GM18505 (cell line): ENCODE results near the gene CAMTA1.
"Not testable (repeated sequence)": the region's sequence is repeated elsewhere in the genome, so short reads cannot be mapped to it uniquely, and the experiment has no call there.

Experiments
- ATAC-seq: cut with Tn5 transposase; IDR thresholded peaks from one replicate; pipeline ENCODE4 v1.9.1; 2021; ENCODE audit not compliant: unreplicated experiment
- POLR2A ChIP-seq: IDR thresholded peaks from 4 replicates; pipeline ENCODE4 v1.6.1; 2011; ENCODE audit warnings: borderline replicate concordance; ENCODE audit not compliant: insufficient read depth, insufficient read length; ENCODE audit errors: extremely low read depth

CAMTA1 gene

DNA sequence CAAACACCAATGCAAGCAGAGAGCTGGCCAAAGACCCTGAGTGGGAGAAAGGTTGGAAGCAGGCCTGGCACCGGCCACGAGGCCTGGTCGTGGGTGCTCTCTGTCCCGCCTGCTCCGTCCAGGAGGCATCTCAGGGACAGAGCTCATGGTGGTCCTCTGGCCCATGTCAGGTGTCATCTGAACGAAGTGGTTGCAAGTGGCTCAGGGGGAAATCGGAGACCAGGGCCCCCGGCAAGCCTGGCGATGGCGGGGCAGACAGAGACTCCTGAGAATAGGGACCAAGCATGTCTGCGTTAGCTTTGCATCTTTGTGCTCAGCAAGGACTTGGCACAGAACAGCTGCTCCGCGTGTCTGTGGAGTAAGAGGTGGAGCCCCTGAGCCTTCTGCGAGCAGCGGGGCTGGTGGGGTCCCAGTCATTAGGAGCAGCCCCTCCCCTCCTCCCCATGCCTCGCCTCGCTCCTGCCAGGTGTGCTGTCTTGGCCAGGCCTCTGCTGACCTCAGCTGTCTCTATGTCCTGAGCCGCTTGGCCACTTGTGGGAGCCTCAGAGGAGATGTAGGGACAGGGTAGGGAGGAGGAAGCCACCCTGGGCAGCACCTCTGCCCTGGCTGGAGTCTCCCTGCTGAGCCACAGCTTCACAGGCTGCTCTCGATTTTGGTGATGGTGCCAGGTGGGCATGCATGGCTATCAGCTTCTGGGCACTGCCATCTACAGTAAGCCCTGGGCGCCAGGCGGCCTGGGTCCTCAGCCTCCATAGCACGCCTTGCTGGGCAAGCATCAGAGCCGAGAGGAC, 622.9 kb downstream of the CAMTA1 start:
- TF ChIP-seq POLR2A: no peak
- no peak for ATAC-seq

GRCh38 chr1:7408771-7409150, 623.5 kb downstream of the CAMTA1 start:
- no peak for ATAC-seq
- no peak for TF ChIP-seq POLR2A

DNA sequence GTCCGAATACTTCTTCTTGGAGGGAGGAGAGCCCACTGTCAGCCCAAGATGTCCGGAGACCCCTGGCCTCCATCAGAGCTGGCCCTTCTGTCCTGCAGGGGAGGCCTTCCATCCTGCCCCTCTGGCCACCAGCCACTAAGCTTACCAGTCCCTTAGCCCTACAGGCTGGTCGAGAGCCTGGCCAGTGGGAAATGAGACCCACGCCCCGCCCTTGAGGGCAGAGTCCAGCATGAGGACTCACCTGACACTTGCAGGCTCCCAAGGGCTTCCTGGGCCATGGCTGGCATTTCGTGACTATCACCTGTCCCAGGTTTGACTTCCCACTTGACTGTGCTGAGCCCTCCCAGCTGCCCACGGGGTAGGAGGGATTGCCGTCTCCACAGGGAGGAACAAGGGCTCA, 624.0 kb downstream of the CAMTA1 start:
- no peak for TF ChIP-seq POLR2A

GRCh38 chr1:7410156-7410555, 624.9 kb downstream of the CAMTA1 start:
- ATAC-seq: no peak
- TF ChIP-seq POLR2A: no peak

More for the DNA sequence above, 624.0 kb downstream of the CAMTA1 start:
- no peak for ATAC-seq

GRCh38 chr1:7417618-7418017, 632.4 kb downstream of the CAMTA1 start:
- ATAC-seq: not testable (repeated sequence)

- TF ChIP-seq POLR2A: no peak
- no peak for ATAC-seq
Measured at GRCh38 chr1:7418442-7419080, 633.3 kb downstream of the CAMTA1 start.

DNA sequence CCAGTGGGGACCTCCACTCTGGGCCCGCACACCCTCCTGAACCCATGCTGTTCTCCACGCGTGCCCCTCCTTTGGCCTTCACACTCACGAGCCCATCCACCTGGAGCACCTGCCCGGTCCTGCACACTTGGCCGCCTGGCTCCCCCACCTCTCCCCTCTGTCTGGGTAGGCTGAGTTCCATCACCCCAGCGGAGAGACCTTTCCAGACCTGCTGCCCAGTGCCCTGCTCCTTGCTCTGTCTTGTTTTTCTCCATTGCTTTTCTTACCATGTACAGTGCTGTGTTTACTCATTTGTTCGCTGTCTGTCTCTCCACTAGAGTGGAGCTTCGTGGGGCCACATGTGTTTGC, 634.8 kb downstream of the CAMTA1 start:
- TF ChIP-seq POLR2A: no peak
- ATAC-seq: no peak

DNA sequence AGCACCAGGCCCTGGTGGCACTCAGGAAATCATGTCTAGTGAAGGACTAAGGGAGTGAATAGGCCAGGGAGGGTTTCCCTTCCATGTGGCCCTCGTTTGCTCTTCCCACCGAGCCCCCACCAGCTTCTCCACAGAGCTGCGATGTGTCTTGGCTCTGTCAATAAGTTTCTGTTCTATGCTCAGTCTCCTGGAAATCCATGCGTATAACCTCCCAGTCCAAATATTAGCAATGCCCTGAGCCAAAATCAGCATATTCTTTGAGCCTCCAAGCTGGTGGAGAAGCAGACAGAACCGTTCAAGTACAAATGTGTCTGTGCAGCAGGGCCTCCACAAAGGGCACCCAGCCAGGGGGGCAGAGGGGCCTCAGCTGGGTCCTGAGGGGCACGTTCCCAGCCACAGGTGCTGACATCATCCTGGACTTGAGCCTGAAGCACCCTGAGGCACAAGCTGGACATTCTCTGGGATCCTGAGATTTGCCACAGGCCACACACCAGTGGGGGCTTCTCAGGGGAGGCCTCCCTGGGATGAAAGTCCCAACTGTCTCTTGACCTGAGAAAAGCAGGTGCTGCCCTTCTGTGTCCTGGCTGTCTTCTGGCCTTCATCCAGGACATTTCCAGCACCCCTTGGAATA, 635.3 kb downstream of the CAMTA1 start:
- no peak for TF ChIP-seq POLR2A
- ATAC-seq: no peak

- no peak for TF ChIP-seq POLR2A
- no peak for ATAC-seq
Measured at GRCh38 chr1:7421471-7422075, 636.3 kb downstream of the CAMTA1 start.

DNA sequence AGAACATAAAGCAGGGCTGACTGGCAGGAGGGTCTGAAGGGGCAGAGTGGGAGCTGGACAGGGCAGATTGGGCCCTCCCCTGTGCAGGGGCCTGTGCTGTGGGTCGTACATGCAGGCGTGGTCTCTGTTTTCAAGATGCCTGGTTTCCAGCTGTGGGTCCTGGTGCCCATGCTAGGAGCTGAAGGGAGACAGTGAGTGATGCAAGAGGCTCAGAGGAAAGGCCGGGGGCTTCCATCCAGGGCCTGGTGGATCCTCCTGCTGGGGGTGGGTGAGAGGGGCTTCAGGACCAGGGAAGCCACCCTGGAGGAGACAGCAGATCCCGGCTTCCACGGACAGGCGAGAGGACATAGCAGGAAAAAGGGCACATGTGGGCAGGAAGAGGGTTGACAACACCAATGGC, 636.8 kb downstream of the CAMTA1 start:
- no peak for TF ChIP-seq POLR2A
- no peak for ATAC-seq

DNA sequence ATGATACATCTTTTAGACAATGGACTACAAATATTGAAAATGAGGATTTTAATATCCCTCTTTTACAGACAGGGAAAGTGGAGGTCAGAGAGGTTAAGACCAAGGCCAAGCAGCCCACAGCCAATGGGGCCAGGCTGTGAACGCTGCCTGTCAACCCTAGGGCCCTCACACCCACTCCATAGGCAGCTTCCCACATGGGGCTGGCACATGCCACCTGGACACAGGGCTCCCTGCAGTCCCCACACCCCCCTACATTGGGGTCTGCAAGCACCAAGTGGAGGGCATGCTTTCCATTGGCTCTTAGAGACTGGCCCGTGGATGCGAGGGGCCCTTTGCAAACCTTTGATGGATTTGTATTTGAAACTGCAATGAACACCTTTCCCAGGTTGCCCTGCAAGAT, 637.3 kb downstream of the CAMTA1 start:
- no peak for TF ChIP-seq POLR2A
- ATAC-seq: no peak

DNA sequence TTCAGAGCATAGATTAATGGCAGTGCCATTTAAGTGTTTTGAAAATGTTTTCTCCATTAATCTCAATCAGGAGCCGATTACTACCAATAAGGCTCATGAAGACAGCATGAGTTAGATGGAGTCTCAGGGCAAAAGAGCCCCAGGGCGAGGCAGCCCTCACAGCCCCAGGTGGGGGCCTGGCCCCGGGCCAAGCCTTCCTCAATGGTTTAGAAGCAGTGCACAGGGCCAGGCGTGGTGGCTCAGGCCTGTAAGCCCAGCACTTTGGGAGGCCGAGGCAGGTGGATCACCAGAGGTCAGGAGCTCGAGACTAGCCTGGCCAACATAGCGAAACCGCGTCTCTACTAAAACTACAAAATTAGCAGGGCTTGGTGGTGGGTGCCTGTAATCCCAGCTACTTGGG, 637.7 kb downstream of the CAMTA1 start:
- no peak for TF ChIP-seq POLR2A
- no peak for ATAC-seq

DNA sequence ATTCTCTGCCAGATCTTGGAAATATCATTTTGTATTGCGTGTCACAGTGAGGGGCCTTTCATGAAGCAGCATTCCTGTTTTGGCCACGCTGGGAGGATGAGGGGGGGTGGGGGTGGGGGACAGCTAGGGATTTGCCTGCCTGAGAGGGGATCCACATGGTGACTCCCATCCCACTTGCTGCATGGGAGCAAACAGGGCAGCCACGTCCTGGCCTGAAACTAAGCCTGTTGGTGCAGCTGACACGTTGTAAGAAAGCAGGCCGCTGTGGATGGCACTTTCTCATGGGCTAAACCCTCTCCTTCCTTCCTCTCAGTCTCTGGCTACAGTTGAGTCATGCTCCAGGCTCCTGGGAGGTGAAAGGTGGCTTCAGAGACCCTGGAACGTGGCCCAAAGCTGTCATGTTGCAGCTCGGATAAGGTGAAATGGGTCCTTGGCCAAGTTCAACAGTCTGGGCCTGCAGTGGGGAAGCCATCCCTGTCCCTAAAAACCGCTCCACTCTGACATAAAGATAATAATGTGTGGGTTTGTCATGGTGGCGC, 639.2 kb downstream of the CAMTA1 start:
- TF ChIP-seq POLR2A: no peak
- ATAC-seq: no peak

- no peak for TF ChIP-seq POLR2A
Measured at GRCh38 chr1:7425229-7425628, 640.0 kb downstream of the CAMTA1 start.

GRCh38 chr1:7425771-7426170, 640.5 kb downstream of the CAMTA1 start:
- TF ChIP-seq POLR2A: no peak
- ATAC-seq: no peak

More at GRCh38 chr1:7425229-7425628, 640.0 kb downstream of the CAMTA1 start:
- ATAC-seq: no peak
